Activated T-cell treated with anti-CD3 and anti-CD28 coated beads, Interleukin-2, amount 50 U/mL, for 1 hour (primary cell): ENCODE measurements around the gene ASAP3.

Experiments
- DNase-seq: peaks from one replicate; pipeline ENCODE4 v3.0.0-alpha.2; 2020

The ASAP3 gene

GRCh38 chr1:23448846-23449245 is 35.1 kb downstream of the ASAP3 start:
- DNase-seq: no peak

GRCh38 chr1:23446661-23447310 is 37.2 kb downstream of the ASAP3 start:
- DNase-seq: no peak

- no peak for DNase-seq
Observed at GRCh38 chr1:23444596-23445390, 39.2 kb downstream of the ASAP3 start.

DNA sequence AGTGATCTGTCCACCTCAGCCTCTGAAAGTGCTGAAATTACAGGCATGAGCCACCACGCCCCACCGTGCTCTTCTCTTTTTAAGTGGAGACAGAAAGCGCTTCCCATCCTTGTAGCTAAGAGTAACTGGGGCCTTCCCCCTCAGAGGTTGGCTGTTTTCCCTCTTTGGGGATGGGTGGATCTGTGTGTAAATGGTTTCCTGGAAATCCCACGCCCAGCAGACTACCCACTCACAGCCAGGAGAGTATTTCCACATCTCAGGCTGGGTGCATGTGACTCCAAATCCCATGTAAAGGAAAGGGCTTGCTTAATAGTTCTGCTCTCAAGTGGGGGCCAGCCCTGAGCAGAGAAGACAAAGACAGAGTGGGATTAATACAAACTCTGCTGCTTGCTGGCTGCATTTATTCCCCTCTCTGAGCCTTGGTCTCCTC is 39.9 kb downstream of the ASAP3 start:
- no peak for DNase-seq

DNA sequence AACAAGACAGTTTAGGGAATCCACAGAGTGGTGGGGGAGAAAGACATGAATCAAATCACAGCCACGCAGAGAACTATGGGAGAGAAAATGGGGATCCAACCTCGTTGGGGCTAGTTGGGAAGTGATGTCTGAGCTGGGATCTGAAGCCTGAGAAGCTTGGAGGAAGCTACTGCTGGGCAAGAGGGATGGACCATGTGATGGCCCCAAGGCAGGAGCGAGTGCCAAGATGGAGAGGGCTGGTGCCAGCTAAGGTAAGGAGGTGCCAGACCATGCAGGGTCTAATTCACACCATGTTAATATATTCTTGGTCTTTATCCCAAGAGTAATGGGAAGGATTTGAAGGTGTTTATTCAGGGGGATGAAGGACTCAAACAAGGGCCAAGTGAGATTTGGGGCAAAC is 41.2 kb downstream of the ASAP3 start:
- DNase-seq: no peak

DNA sequence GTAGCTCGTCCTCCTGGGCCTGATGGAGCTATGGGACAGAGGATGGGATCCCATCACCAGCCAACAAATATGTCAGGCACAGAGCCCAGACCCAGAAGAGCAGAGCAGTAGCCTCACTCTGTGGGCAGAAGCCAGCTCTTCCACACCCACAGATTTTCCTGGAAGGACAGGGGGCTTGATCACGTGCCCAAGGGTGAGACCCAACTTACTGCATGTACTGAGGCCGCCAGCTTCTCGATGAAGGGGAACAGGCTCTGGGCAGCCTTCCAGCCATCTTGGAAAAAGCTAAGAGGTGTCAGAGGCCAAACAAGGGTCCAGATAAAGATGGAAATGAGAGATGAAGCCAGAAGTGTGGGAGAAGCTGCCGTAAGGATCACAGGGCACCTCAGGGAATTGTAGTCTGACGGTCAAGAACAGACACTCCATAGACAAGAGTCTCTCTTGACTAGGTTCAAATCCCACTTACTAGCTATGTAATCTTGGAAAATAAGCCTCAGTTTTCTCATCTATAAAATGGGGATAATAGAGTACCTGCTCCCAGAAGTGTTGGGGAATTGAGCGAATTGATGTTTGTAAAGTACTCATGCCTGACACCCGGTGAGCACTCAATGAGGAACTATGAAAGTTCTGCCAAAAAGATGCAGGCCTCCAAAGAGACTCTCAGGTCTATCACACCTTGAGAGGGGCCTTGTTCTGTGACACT is 42.4 kb downstream of the ASAP3 start:
- no peak for DNase-seq

- DNase-seq: no peak
Observed at GRCh38 chr1:23438545-23438944, 45.4 kb downstream of the ASAP3 start.

DNA sequence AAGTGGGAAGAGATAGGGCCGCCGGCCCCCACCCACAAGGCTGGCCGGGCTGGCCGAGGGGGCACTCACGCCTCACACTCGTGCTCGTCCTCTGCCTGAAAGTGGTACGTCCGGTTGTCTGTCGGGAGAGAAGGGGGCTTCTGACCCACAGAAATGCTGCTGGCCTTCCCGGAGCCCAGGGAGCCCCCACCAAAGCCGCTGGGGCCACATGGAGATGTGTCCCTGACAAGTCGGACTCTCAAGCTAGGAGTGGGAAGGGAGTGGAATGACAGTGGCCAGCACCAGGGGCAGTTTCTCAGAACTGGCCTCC is 46.7 kb downstream of the ASAP3 start:
- DNase-seq: no peak

DNA sequence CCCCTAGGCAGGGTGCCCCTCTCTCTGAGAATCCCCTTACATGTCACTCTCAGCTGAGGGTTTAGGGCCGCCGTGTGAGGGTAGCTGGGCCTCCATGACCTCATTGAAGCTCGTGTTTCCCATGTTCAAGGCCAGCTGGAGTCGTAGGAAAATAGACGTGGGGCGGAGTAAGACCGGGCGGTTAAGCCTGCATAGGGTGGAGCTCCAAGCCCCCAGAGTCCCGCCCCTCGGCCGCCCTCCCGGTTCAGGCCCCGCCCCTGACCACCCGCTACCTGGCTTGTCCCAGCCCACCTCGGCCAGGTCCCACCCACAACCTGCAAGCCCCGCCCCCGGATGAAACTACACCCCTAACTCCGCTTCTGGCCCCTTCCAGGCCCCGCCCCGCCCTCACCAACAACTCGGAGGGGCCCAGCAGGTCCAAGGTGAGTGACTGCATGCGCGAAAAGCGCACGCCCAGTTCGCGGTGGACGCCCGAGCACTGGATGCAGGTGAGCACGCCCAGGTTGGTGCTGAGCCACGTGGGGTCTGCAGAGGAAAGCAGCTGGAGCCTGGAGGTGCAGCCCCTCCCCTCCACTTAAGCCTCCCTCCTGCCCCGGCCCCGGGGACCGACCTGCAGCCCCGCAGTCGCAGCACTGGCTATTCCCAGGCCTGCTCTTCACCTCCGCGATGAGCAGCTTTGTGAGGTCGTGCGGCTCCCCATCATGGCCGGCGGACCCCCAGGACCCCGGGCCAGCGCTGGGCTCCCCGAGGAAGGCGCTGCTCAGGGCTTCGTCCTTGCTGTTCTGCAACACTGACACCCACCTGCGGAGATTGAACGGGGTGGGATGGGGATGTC is 47.2 kb downstream of the ASAP3 start:
- peak; percentile 48 for DNase-seq

GRCh38 chr1:23434260-23434775 is 49.7 kb downstream of the ASAP3 start:
- no peak for DNase-seq

- no peak for DNase-seq
Observed at GRCh38 chr1:23433122-23433521, 50.9 kb downstream of the ASAP3 start.

DNA sequence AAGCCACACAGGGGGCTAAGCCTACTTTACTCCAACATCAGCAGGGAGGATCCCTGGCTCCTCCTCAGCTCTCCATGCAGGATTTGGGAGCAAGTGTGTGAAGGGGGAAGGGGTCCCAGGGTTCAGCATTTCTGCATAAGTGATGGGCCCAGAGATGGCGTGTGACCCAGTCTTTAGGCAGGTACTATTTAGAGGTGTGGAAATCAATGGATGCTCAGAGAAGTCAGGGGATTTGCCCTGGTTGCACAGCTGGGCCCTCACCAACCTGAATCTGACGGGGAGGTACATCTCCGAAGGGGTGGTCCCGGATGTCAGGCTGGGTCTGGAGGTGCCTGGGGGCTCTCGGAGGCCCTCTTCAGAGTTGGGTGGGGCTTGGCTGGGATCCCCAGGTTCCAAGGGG is 52.5 kb downstream of the ASAP3 start:
- no peak for DNase-seq

- DNase-seq: no peak
Observed at GRCh38 chr1:23430803-23431202, 53.2 kb downstream of the ASAP3 start.

DNA sequence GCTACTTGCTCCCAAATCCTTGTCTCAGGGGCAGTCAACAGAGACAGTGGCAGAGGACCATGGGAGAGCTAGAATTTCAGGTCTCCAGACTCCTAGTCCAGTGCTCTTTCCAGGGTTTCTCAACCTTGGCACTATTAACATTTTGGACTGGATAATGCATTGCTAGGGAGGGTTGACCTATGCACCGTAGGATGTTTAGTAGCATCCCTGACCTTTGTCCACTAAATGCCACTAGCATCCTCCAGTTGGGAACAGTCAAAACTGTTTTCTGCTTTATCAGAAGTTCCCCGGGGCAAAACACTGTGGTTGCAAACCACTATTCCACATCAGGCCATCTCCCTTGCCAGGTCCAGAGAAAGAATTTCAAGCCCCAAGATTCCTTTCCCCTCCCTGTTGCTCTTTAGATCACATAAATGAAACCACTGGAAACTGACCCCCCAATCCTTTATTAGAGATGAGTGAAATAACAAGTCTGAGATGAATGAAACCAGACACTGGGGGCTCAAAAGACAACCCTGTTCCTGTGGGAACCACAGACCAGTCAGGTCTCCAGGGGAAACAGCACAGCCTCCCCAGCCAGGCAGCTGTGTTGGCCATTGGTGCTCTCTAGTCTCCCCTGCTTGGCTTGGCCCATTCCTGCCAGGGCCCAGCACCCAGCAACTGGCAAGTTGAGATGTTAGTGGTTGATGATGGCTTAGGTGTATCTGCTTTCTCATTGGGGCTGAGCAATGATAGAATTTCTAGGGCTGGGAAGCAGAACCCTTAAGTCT is 55.7 kb downstream of the ASAP3 start:
- DNase-seq: no peak

GRCh38 chr1:23427550-23427949 is 56.4 kb downstream of the ASAP3 start:
- DNase-seq: no peak

DNA sequence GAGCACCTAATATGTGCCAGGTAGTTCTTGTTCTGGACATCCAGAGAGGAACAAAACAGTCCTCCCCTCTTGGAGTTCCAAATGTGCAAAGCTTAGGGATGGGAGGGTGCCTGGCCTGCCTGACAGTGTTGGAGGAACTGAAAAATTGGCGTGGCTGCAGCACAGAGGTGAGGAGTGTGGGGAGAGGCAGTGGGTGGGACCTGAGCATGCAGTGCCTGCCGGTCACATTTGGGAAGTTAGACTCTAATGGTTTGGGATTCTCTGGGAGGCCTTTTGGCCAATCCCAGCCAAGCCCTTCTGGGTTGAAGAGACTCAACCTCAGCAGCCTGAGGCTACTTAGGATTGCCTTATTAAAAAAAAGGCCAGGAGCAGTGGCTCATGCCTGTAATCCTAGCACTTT is 57.2 kb downstream of the ASAP3 start:
- no peak for DNase-seq

GRCh38 chr1:23425193-23425494 is 58.8 kb downstream of the ASAP3 start:
- no peak for DNase-seq

GRCh38 chr1:23424293-23425192 is 59.4 kb downstream of the ASAP3 start, which contains the start of gene TCEA3:
Gene TCEA3 (minus strand): TSS chr1:23424748. CDS start chr1:23424633, 115 bp downstream.
- peak; percentile 56 for DNase-seq

GRCh38 chr1:23423415-23424292 is 60.3 kb downstream of the ASAP3 start:
- peak; percentile 32 for DNase-seq

- DNase-seq: peak; percentile 25
Observed at GRCh38 chr1:23422941-23423340, 61.0 kb downstream of the ASAP3 start.
